GM12878 (cell line): Measurements from ENCODE around the gene EXD3. TPM values are rescaled to one million over a fixed set of nuclear protein-coding genes. Genes with fewer than 3 reads are reported as not detected.
A peak's percentile ranks its signal among the peaks of the same experiment; 100 is the strongest.

Source experiments
- BHLHE40 ChIP-seq, 2 experiments: fragments of 450-650 bp in 1 of 2; IDR thresholded peaks; 2 replicates each; pipeline ENCODE4 v1.6.1; 2011 to 2017; ENCODE audit warnings: low read depth in 2 of 2, borderline replicate concordance in 1 of 2, improper control_type of control experiment in 1 of 2, low read length in 1 of 2, mild to moderate bottlenecking in 1 of 2
- CBX5 ChIP-seq: sonication (generic); IDR thresholded peaks from 2 replicates; pipeline ENCODE4 v1.6.1; 2016; ENCODE audit warnings: low read depth, moderate library complexity, mild to moderate bottlenecking, inconsistent platforms
- CEBPB ChIP-seq, 2 experiments: fragments of 150-350 bp in 1 of 2; IDR thresholded peaks; 2 replicates each; pipeline ENCODE4 v1.6.1; 2012 to 2014; ENCODE audit warnings: low read depth in 2 of 2, low read length in 2 of 2, borderline replicate concordance in 1 of 2, inconsistent platforms in 1 of 2
- CREM ChIP-seq: IDR thresholded peaks from 2 replicates; pipeline ENCODE4 v1.6.1; 2014; ENCODE audit warnings: antibody characterized with exemption, low read depth
- EP300 ChIP-seq, 2 experiments: fragments of 150-350 bp in 1 of 2; IDR thresholded peaks; 2 replicates each; pipeline ENCODE4 v1.6.1; 2011 to 2012; ENCODE audit warnings: low read depth in 2 of 2, low read length in 2 of 2, borderline replicate concordance in 1 of 2, improper control_type of control experiment in 1 of 2, inconsistent platforms in 1 of 2; ENCODE audit not compliant: control insufficient read depth in 1 of 2
- JUND ChIP-seq: IDR thresholded peaks from 2 replicates; pipeline ENCODE4 v1.6.1; 2012; ENCODE audit warnings: low read depth, mild to moderate bottlenecking, low read length, improper control_type of control experiment, moderate library complexity
- NBN ChIP-seq: fragments of 450-650 bp; IDR thresholded peaks from 2 replicates; pipeline ENCODE4 v1.6.1; 2016
- NR2C1 ChIP-seq: fragments of 450-650 bp; IDR thresholded peaks from 2 replicates; pipeline ENCODE4 v1.6.1; 2017; ENCODE audit warnings: antibody characterized with exemption, mild to moderate bottlenecking, moderate library complexity
- RELA ChIP-seq: fragments of 450-650 bp; IDR thresholded peaks from 2 replicates; pipeline ENCODE4 v1.8.0; 2014; ENCODE audit warnings: borderline replicate concordance; ENCODE audit not compliant: partially characterized antibody
- SREBF1 ChIP-seq: IDR thresholded peaks from 2 replicates; pipeline ENCODE4 v1.6.1; 2012; ENCODE audit warnings: mild to moderate bottlenecking, low read length
- TARDBP ChIP-seq: IDR thresholded peaks from 2 replicates; pipeline ENCODE4 v1.6.1; 2016; ENCODE audit warnings: borderline replicate concordance
- ZNF217 ChIP-seq: fragments of 450-650 bp; IDR thresholded peaks from 2 replicates; pipeline ENCODE4 v1.6.1; 2017; ENCODE audit warnings: antibody characterized with exemption, mild to moderate bottlenecking
- polyA plus RNA-seq, 11 experiments: library from polyadenylated mRNA; depleted of rRNA in 4 of 11; unstranded in 6 of 11; stranded (reverse) in 5 of 11; fragments of >200 nt; fragmentation: Nextera tagmentation in 4 of 11; fragmentation: Illumina TruSeq in 1 of 11; extraction: Ambion mirVana in 4 of 11; extraction: Trizol in 1 of 11; gene quantifications; 1 replicate in 1 of 11; 2 replicates in 10 of 11; pipeline versions ENCODE4 v1.2.1 to v1.2.3, GENCODE V29; 2011 to 2016; ENCODE audit warnings: inconsistent platforms in 2 of 11, missing spikeins in 2 of 11, low read depth in 1 of 11
- total RNA-seq, 4 experiments: library from RNA; depleted of rRNA in 3 of 4; stranded (reverse); fragments of >200 nt in 3 of 4; fragmentation: Illumina TruSeq in 1 of 4; extraction: Trizol in 1 of 4; gene quantifications; 2 replicates each; pipeline versions ENCODE4 v1.2.1 to v1.2.3, GENCODE V29; 2013 to 2021
- TF ChIP-seq, protein P1 (sequence below): fragments of 450-650 bp; IDR thresholded peaks from 2 replicates; pipeline ENCODE4 v1.6.1; 2017; ENCODE audit warnings: mild to moderate bottlenecking, moderate library complexity
- TF ChIP-seq, protein P2 (sequence below): fragments of 450-650 bp; IDR thresholded peaks from 2 replicates; pipeline ENCODE4 v1.6.1; 2018; ENCODE audit warnings: mild to moderate bottlenecking, low read depth, moderate library complexity; ENCODE audit not compliant: partially characterized antibody

Gene EXD3
- total and polyA plus RNA-seq, 10 of the 15 experiments (the other 5 are each of a cell fraction or from before 2014, with no cell fraction given): 0.21 to 7.1 (median 3.6) TPM

DNA sequence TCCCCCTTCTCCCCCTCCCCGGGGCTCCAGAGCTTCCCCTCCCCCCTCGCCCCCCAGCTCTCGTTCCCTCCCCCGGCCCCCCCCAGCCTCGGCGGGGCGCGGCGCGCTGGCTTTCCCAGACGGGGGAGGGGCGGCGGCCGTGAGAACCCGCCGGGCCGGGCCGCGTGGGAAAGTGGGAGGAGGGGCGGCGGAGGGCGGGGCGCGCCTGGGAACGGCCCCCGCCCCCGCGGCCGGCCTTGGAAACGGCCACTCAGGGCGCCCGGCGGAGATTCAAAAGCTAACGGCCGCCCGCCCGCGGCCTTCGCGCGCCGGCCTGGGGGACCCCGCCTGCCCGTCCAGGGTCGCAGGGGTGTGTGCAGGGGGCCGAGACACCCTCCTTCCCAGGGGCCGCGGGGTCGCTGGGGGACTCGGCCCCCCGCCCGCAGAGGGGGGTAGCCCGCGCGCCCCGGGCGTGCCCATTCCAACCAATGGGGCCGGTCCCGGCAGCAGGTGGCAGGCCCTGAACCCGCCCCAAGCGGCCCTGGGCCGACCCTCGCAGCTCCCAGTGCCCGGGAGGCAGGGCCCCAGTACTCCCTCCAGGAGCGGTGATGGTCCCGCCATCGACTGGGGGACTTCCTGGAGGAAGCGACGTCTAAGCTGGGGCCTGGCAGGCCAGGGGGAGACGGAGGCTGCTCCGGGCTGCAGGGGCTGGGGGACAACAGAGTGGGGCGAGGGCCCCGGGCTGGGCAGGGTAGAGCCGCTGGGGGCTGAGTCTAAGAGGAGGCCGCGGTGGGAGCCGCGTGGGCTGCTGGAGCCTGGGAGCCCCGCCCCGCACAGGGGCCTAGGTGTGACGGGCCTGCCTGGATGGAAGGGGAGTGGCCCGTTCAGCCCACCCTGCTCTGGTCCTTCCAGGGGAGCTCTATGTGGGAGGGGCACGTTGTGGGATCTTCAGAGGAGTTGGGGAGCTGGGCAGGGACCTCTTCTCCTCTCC, 106.7 kb downstream of the EXD3 start (continued):
- TF ChIP-seq EP300 (IDR thresholded peaks at IDR 0.05; ENCODE audit: borderline replicate concordance in 1 of 2, control insufficient read depth in 1 of 2, low read depth in 2 of 2, low read length in 2 of 2) (no peak), CREM (no peak), CBX5 (no peak), TARDBP (no peak), RELA (no peak), SREBF1 (no peak), JUND (no peak), BHLHE40 (IDR thresholded peaks at IDR 0.05; ENCODE audit: borderline replicate concordance in 1 of 2, low read depth in 2 of 2, low read length in 1 of 2) (peak; percentile 22 to 63; a peak in 2 of 4 replicates), NR2C1 (0 out of 2 replicates have a peak, but pooled peaks have one; percentile 30), NBN (peak; percentile 53), CEBPB (IDR thresholded peaks at IDR 0.05; ENCODE audit: borderline replicate concordance in 1 of 2, low read depth in 2 of 2, low read length in 2 of 2) (no peak), ZNF217 (peak; percentile 76; the same call in 1 of the 2 replicates)
- TF ChIP-seq, protein P1, sequence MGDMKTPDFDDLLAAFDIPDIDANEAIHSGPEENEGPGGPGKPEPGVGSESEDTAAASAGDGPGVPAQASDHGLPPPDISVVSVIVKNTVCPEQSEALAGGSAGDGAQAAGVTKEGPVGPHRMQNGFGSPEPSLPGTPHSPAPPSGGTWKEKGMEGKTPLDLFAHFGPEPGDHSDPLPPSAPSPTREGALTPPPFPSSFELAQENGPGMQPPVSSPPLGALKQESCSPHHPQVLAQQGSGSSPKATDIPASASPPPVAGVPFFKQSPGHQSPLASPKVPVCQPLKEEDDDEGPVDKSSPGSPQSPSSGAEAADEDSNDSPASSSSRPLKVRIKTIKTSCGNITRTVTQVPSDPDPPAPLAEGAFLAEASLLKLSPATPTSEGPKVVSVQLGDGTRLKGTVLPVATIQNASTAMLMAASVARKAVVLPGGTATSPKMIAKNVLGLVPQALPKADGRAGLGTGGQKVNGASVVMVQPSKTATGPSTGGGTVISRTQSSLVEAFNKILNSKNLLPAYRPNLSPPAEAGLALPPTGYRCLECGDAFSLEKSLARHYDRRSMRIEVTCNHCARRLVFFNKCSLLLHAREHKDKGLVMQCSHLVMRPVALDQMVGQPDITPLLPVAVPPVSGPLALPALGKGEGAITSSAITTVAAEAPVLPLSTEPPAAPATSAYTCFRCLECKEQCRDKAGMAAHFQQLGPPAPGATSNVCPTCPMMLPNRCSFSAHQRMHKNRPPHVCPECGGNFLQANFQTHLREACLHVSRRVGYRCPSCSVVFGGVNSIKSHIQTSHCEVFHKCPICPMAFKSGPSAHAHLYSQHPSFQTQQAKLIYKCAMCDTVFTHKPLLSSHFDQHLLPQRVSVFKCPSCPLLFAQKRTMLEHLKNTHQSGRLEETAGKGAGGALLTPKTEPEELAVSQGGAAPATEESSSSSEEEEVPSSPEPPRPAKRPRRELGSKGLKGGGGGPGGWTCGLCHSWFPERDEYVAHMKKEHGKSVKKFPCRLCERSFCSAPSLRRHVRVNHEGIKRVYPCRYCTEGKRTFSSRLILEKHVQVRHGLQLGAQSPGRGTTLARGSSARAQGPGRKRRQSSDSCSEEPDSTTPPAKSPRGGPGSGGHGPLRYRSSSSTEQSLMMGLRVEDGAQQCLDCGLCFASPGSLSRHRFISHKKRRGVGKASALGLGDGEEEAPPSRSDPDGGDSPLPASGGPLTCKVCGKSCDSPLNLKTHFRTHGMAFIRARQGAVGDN: peak; percentile 64; the same call in 1 of the 2 replicates
- TF ChIP-seq, protein P2, sequence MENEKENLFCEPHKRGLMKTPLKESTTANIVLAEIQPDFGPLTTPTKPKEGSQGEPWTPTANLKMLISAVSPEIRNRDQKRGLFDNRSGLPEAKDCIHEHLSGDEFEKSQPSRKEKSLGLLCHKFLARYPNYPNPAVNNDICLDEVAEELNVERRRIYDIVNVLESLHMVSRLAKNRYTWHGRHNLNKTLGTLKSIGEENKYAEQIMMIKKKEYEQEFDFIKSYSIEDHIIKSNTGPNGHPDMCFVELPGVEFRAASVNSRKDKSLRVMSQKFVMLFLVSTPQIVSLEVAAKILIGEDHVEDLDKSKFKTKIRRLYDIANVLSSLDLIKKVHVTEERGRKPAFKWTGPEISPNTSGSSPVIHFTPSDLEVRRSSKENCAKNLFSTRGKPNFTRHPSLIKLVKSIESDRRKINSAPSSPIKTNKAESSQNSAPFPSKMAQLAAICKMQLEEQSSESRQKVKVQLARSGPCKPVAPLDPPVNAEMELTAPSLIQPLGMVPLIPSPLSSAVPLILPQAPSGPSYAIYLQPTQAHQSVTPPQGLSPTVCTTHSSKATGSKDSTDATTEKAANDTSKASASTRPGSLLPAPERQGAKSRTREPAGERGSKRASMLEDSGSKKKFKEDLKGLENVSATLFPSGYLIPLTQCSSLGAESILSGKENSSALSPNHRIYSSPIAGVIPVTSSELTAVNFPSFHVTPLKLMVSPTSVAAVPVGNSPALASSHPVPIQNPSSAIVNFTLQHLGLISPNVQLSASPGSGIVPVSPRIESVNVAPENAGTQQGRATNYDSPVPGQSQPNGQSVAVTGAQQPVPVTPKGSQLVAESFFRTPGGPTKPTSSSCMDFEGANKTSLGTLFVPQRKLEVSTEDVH: no peak
